ENCODE measurements around the gene TRAPPC12. TPM values are rescaled to one million over a fixed set of nuclear protein-coding genes. Genes with fewer than 3 reads are reported as not detected.
"Not testable (repeated sequence)": the region's sequence is repeated elsewhere in the genome, so short reads cannot be mapped to it uniquely, and the experiment has no call there.

TRAPPC12 gene
- total RNA-seq, 1 experiment from 2014 or later = 72.8 TPM

DNA sequence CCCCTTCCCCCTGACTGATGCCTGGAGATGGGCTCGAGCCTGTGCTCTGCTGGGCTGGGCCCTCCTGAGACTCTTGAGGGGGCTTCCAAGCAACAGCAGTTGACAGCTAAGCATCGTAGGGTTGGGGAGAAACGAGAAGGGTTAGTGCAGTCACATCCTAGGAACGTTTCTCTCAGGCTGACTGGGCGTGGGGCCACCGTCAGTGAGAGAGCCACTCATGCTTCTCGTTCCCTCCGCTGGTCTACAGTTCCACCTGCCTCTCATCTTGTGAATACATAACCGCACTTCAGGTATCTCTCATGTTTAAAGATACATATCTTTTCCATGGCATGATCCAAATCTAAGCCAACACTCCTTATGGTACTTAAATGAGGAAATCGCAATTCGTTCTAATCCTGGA is 66.4 kb downstream of the TRAPPC12 start (continued):
- TF ChIP-seq, protein P1, sequence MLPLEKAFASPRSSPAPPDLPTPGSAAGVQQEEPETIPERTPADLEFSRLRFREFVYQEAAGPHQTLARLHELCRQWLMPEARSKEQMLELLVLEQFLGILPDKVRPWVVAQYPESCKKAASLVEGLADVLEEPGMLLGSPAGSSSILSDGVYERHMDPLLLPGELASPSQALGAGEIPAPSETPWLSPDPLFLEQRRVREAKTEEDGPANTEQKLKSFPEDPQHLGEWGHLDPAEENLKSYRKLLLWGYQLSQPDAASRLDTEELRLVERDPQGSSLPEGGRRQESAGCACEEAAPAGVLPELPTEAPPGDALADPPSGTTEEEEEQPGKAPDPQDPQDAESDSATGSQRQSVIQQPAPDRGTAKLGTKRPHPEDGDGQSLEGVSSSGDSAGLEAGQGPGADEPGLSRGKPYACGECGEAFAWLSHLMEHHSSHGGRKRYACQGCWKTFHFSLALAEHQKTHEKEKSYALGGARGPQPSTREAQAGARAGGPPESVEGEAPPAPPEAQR (CRISPR knock-in tag; IDR thresholded peaks at IDR 0.05) = no peak

DNA sequence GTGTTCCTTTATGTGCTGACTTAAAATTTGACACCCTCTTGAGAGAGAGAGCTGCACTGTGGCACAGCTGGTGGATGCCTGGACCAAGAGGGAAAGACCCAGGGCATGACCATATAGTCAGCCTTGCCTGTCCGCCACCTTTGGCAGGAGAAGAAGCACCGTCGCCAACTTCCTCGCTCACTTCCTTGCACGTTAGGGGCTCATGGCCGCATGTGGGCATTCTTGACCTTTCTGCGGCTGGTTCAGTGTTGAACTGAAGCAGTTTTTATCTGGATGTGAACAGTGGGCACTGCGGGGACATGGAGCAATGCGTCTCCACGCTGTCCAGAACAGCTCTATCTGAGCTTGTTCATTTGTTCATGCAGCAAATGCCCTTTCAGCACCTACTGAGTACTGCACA is 66.9 kb downstream of the TRAPPC12 start:
- TF ChIP-seq, protein P2, sequence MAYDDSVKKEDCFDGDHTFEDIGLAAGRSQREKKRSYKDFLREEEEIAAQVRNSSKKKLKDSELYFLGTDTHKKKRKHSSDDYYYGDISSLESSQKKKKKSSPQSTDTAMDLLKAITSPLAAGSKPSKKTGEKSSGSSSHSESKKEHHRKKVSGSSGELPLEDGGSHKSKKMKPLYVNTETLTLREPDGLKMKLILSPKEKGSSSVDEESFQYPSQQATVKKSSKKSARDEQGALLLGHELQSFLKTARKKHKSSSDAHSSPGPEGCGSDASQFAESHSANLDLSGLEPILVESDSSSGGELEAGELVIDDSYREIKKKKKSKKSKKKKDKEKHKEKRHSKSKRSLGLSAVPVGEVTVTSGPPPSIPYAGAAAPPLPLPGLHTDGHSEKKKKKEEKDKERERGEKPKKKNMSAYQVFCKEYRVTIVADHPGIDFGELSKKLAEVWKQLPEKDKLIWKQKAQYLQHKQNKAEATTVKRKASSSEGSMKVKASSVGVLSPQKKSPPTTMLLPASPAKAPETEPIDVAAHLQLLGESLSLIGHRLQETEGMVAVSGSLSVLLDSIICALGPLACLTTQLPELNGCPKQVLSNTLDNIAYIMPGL (CRISPR knock-in tag; IDR thresholded peaks at IDR 0.05) = no peak
- TF ChIP-seq, protein P3, sequence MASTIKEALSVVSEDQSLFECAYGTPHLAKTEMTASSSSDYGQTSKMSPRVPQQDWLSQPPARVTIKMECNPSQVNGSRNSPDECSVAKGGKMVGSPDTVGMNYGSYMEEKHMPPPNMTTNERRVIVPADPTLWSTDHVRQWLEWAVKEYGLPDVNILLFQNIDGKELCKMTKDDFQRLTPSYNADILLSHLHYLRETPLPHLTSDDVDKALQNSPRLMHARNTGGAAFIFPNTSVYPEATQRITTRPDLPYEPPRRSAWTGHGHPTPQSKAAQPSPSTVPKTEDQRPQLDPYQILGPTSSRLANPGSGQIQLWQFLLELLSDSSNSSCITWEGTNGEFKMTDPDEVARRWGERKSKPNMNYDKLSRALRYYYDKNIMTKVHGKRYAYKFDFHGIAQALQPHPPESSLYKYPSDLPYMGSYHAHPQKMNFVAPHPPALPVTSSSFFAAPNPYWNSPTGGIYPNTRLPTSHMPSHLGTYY (CRISPR knock-in tag; IDR thresholded peaks at IDR 0.05) = no peak
- TF ChIP-seq NR3C1 (CRISPR knock-in tag; conservative IDR thresholded peaks at IDR 0.05; ENCODE audit: low read depth) (no peak), ELF4 (CRISPR knock-in tag; IDR thresholded peaks at IDR 0.05; ENCODE audit: low read depth) (no peak), KAT7 (CRISPR knock-in tag; IDR thresholded peaks at IDR 0.05; ENCODE audit: borderline replicate concordance) (no peak), PRRX2 (CRISPR knock-in tag; IDR thresholded peaks at IDR 0.05) (no peak), JAZF1 (CRISPR knock-in tag; IDR thresholded peaks at IDR 0.05) (no peak), EMX1 (CRISPR knock-in tag; IDR thresholded peaks at IDR 0.05) (no peak), ZNF317 (CRISPR knock-in tag; IDR thresholded peaks at IDR 0.05; ENCODE audit: borderline replicate concordance, low read depth) (no peak), ETV6 (CRISPR knock-in tag; IDR thresholded peaks at IDR 0.05) (no peak), ESRRA (CRISPR knock-in tag; IDR thresholded peaks at IDR 0.05; ENCODE audit: borderline replicate concordance) (no peak), FOXP1 (CRISPR knock-in tag; IDR thresholded peaks at IDR 0.05; ENCODE audit: borderline replicate concordance) (no peak), ZNF423 (CRISPR knock-in tag; IDR thresholded peaks at IDR 0.05) (no peak), RORB (CRISPR knock-in tag; IDR thresholded peaks at IDR 0.05) (no peak), SOX15 (CRISPR knock-in tag; IDR thresholded peaks at IDR 0.05) (no peak), TP53 (CRISPR knock-in tag; IDR thresholded peaks at IDR 0.05) (no peak)
- TF ChIP-seq, protein P4, sequence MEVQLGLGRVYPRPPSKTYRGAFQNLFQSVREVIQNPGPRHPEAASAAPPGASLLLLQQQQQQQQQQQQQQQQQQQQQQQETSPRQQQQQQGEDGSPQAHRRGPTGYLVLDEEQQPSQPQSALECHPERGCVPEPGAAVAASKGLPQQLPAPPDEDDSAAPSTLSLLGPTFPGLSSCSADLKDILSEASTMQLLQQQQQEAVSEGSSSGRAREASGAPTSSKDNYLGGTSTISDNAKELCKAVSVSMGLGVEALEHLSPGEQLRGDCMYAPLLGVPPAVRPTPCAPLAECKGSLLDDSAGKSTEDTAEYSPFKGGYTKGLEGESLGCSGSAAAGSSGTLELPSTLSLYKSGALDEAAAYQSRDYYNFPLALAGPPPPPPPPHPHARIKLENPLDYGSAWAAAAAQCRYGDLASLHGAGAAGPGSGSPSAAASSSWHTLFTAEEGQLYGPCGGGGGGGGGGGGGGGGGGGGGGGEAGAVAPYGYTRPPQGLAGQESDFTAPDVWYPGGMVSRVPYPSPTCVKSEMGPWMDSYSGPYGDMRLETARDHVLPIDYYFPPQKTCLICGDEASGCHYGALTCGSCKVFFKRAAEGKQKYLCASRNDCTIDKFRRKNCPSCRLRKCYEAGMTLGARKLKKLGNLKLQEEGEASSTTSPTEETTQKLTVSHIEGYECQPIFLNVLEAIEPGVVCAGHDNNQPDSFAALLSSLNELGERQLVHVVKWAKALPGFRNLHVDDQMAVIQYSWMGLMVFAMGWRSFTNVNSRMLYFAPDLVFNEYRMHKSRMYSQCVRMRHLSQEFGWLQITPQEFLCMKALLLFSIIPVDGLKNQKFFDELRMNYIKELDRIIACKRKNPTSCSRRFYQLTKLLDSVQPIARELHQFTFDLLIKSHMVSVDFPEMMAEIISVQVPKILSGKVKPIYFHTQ (CRISPR knock-in tag; IDR thresholded peaks at IDR 0.05) = no peak
- TF ChIP-seq, protein P5, sequence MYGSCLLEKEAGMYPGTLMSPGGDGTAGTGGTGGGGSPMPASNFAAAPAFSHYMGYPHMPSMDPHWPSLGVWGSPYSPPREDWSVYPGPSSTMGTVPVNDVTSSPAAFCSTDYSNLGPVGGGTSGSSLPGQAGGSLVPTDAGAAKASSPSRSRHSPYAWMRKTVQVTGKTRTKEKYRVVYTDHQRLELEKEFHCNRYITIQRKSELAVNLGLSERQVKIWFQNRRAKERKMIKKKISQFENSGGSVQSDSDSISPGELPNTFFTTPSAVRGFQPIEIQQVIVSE (CRISPR knock-in tag; IDR thresholded peaks at IDR 0.05; ENCODE audit: borderline replicate concordance) = no peak
- TF ChIP-seq, protein P6, sequence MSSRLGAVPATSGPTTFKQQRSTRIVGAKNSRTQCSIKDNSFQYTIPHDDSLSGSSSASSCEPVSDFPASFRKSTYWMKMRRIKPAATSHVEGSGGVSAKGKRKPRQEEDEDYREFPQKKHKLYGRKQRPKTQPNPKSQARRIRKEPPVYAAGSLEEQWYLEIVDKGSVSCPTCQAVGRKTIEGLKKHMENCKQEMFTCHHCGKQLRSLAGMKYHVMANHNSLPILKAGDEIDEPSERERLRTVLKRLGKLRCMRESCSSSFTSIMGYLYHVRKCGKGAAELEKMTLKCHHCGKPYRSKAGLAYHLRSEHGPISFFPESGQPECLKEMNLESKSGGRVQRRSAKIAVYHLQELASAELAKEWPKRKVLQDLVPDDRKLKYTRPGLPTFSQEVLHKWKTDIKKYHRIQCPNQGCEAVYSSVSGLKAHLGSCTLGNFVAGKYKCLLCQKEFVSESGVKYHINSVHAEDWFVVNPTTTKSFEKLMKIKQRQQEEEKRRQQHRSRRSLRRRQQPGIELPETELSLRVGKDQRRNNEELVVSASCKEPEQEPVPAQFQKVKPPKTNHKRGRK (CRISPR knock-in tag; IDR thresholded peaks at IDR 0.05; ENCODE audit: borderline replicate concordance) = no peak
- TF ChIP-seq, protein P7, sequence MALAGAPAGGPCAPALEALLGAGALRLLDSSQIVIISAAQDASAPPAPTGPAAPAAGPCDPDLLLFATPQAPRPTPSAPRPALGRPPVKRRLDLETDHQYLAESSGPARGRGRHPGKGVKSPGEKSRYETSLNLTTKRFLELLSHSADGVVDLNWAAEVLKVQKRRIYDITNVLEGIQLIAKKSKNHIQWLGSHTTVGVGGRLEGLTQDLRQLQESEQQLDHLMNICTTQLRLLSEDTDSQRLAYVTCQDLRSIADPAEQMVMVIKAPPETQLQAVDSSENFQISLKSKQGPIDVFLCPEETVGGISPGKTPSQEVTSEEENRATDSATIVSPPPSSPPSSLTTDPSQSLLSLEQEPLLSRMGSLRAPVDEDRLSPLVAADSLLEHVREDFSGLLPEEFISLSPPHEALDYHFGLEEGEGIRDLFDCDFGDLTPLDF (CRISPR knock-in tag; IDR thresholded peaks at IDR 0.05) = no peak
- Mint-ChIP-seq H3K9me3 (no peaks in the 10 kb centered on the region), H3K4me3 (no peak overlapping the region), H3K4me1 (no peaks in the 10 kb centered on the region), H3K27me3 (ENCODE audit: low read depth) (no peaks in the 10 kb centered on the region), H3K36me3 (peaks cover 30% of the 10 kb centered on the region), H3K27ac (no peak overlapping the region)
- DNase-seq (ENCODE audit: low spot score) = no peak
- ChIA-PET POLR2A (no interaction called here), CTCF (interaction anchor here (1.3 kb wide), 1 partner anchor 23 kb away, joined by 4 read pairs; no protein-coding TSS in a partner anchor)
- no peak for ATAC-seq

DNA sequence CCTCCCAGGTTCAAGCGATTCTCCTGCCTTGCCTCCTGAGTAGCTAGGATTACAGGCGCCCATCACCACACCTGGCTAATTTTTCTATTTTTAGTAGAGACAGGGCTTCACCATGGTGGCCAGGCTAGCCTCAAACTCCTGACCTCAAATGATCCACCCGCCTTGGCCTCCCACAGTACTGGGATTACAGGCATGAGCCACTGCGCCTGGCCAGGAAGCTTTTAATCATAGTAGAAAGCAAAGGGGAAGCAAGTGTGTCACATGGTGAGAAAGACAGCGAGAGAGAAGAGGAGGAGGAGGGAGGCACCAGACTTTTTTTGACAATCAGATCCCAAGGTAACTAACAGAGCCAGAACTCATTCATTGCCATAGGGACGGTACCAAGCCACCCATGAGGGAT is 67.7 kb downstream of the TRAPPC12 start:
- H3K36me3 Mint-ChIP-seq = peaks cover 30% of the 10 kb centered on the region
- DNase-seq (ENCODE audit: low spot score); H3K9me3 Mint-ChIP-seq; H3K27ac Mint-ChIP-seq; ATAC-seq; H3K4me3 Mint-ChIP-seq; H3K27me3 Mint-ChIP-seq (ENCODE audit: low read depth); POLR2A ChIA-PET; H3K4me1 Mint-ChIP-seq: not testable (repeated sequence)
- CTCF ChIA-PET = interaction anchor here (1.3 kb wide), 1 partner anchor 24 kb away, joined by 4 read pairs; no protein-coding TSS in a partner anchor
